ENCODE results near the gene RPS6KB2.

GRCh38 chr11:67468456-67468758 lies 40.1 kb downstream of the RPS6KB2 start:
- TF ChIP-seq TAF1 (IDR thresholded peaks at IDR 0.05; ENCODE audit: low read depth, low read length) (no peak), POLR2AphosphoS5 (IDR thresholded peaks at IDR 0.05; ENCODE audit: low read depth, low read length) (no peak), POLR2A (IDR thresholded peaks at IDR 0.05; ENCODE audit: low read depth, low read length) (no peak), PAX5 (IDR thresholded peaks at IDR 0.05; ENCODE audit: insufficient read depth, low read length, severe bottlenecking) (no peak), SPI1 (IDR thresholded peaks at IDR 0.05; ENCODE audit: low read depth, low read length) (no peak)

All from GM12891 (cell line).